ENCODE results near the gene VEPH1.

VEPH1 gene

GRCh38 chr3:157471064-157471463 lies 32.2 kb downstream of the VEPH1 start:
- no peaks in the 10 kb centered on the region for H3K36me3 ChIP-seq
- H3K4me3 ChIP-seq (ENCODE audit: low read depth, low read length), result no peak overlapping the region
- no peaks in the 10 kb centered on the region for H3K27me3 ChIP-seq (ENCODE audit: insufficient read depth, low read depth, severe bottlenecking)
- H3K9me3 ChIP-seq (ENCODE audit: severe bottlenecking), result no peaks in the 10 kb centered on the region
- H3K27ac ChIP-seq, result no peak overlapping the region
- TF ChIP-seq, protein P1, sequence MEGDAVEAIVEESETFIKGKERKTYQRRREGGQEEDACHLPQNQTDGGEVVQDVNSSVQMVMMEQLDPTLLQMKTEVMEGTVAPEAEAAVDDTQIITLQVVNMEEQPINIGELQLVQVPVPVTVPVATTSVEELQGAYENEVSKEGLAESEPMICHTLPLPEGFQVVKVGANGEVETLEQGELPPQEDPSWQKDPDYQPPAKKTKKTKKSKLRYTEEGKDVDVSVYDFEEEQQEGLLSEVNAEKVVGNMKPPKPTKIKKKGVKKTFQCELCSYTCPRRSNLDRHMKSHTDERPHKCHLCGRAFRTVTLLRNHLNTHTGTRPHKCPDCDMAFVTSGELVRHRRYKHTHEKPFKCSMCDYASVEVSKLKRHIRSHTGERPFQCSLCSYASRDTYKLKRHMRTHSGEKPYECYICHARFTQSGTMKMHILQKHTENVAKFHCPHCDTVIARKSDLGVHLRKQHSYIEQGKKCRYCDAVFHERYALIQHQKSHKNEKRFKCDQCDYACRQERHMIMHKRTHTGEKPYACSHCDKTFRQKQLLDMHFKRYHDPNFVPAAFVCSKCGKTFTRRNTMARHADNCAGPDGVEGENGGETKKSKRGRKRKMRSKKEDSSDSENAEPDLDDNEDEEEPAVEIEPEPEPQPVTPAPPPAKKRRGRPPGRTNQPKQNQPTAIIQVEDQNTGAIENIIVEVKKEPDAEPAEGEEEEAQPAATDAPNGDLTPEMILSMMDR (IDR thresholded peaks at IDR 0.05; ENCODE audit: low read depth, low read length), result no peak
- no peak for DNase-seq

DNA sequence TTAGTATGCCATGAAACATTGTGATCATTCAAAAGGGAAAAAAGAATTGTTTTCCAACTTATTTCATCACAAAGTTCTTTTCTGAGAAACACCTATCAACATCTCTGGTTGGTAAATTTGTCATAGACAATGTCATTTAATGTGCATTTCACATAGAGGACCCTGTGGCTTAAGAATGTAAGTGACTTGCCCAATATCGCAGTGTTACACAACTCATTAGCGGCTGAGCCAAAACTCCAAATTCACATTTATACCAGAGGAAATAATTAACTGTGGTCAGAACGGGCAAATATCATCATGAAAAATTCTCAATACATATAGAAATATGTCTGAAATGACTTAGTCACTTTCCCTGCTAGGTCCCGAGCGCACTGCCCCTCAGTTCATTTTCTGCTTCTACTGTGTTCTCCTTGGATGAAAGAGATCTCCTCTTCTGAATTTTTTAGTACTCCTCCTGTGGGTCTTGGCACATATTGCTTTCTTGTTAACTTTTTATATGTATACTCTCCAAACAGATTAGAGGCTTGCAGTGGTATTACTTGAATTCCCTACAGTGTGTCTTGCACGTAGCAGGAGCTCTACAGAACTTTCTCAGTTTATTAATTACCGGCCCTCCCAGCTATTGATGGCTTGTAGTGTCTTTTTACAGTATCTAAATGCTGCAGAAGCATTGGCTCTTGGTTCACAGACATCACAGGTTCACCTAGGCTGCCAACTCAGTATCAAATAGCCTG lies 33.5 kb downstream of the VEPH1 start:
- TF ChIP-seq, protein P1 (IDR thresholded peaks at IDR 0.05; ENCODE audit: low read depth, low read length), result no peak
- Histone ChIP-seq H3K27me3 (ENCODE audit: insufficient read depth, low read depth, severe bottlenecking) (no peaks in the 10 kb centered on the region), H3K4me3 (ENCODE audit: low read depth, low read length) (no peak overlapping the region), H3K36me3 (no peaks in the 10 kb centered on the region), H3K27ac (no peak overlapping the region), H3K9me3 (ENCODE audit: severe bottlenecking) (no peaks in the 10 kb centered on the region)
- no peak for DNase-seq

DNA sequence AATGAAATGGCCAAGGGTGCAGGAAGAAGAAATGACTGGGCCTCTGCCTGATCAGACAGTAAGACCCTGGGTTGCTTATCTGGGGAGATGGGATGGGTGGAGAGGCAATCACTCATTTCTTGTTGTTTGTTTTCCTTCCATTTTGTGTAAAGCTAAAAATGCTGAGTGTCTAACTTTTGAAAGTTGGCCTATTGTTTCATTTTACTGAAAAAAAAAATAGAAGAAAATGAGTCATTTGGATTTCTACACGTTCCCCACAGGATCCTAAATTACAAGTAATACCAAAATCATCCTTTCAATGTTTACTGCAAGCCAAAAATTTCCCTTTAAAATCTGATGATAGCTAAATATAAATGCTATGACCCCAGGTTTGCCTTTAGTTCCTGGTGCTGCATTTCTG lies 36.0 kb downstream of the VEPH1 start:
- no peak overlapping the region for H3K27ac ChIP-seq
- H3K9me3 ChIP-seq (ENCODE audit: severe bottlenecking), result no peaks in the 10 kb centered on the region
- no peaks in the 10 kb centered on the region for H3K27me3 ChIP-seq (ENCODE audit: insufficient read depth, low read depth, severe bottlenecking)
- H3K4me3 ChIP-seq (ENCODE audit: low read depth, low read length), result no peak overlapping the region
- H3K36me3 ChIP-seq, result no peaks in the 10 kb centered on the region
- no peak for DNase-seq
- TF ChIP-seq, protein P1 (IDR thresholded peaks at IDR 0.05; ENCODE audit: low read depth, low read length), result no peak

GRCh38 chr3:157465741-157466140 lies 37.5 kb downstream of the VEPH1 start:
- H3K4me3 ChIP-seq (ENCODE audit: low read depth, low read length), result no peak overlapping the region
- TF ChIP-seq, protein P1 (IDR thresholded peaks at IDR 0.05; ENCODE audit: low read depth, low read length), result no peak
- H3K9me3 ChIP-seq (ENCODE audit: severe bottlenecking), result no peaks in the 10 kb centered on the region
- no peak overlapping the region for H3K27ac ChIP-seq
- H3K36me3 ChIP-seq, result no peaks in the 10 kb centered on the region
- DNase-seq, result no peak
- no peaks in the 10 kb centered on the region for H3K27me3 ChIP-seq (ENCODE audit: insufficient read depth, low read depth, severe bottlenecking)

DNA sequence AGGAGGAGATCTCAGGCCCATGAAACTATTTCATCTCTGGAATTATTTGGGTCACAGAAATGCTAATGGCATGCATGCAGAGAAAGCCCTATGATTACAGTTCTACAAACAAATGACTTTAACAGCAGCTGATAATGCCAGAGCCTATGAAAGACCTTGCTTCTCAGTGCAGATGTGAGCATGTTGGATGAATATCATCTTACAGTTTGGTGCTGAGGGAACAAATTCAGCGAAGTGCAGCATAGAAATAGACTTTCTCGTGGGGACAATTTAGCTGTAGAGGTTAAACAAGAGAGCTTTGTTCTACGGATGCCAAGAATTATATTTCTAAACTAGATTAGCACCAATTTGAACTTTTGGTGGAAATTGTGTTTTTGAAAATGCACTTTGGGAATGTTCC lies 38.9 kb downstream of the VEPH1 start:
- Histone ChIP-seq H3K9me3 (ENCODE audit: severe bottlenecking) (no peaks in the 10 kb centered on the region), H3K27me3 (ENCODE audit: insufficient read depth, low read depth, severe bottlenecking) (no peaks in the 10 kb centered on the region), H3K4me3 (ENCODE audit: low read depth, low read length) (no peak overlapping the region), H3K27ac (no peak overlapping the region), H3K36me3 (no peaks in the 10 kb centered on the region)
- no peak for DNase-seq
- TF ChIP-seq, protein P1 (IDR thresholded peaks at IDR 0.05; ENCODE audit: low read depth, low read length), result no peak

- no peak for DNase-seq
- H3K27ac ChIP-seq, result no peak overlapping the region
Measured at GRCh38 chr3:157463816-157464215, 39.4 kb downstream of the VEPH1 start.

More at GRCh38 chr3:157463816-157464215, 39.4 kb downstream of the VEPH1 start:
- H3K36me3 ChIP-seq, result no peaks in the 10 kb centered on the region
- no peaks in the 10 kb centered on the region for H3K27me3 ChIP-seq (ENCODE audit: insufficient read depth, low read depth, severe bottlenecking)
- TF ChIP-seq, protein P1 (IDR thresholded peaks at IDR 0.05; ENCODE audit: low read depth, low read length), result no peak
- no peaks in the 10 kb centered on the region for H3K9me3 ChIP-seq (ENCODE audit: severe bottlenecking)
- no peak overlapping the region for H3K4me3 ChIP-seq (ENCODE audit: low read depth, low read length)
